Measurements from ENCODE around the gene ADGRD2.

Gene ADGRD2

GRCh38 chr9:124454296-124454695, 4.0 kb downstream of the ADGRD2 start:
- DNase-seq (ENCODE audit: low read depth, low spot score): no peak
- H3K4me3 ChIP-seq (ENCODE audit: low read length): no peak overlapping the region

GRCh38 chr9:124454791-124455443, 4.7 kb downstream of the ADGRD2 start:
- no peak overlapping the region for H3K4me3 ChIP-seq (ENCODE audit: low read length)
- no peak for DNase-seq (ENCODE audit: low read depth, low spot score)

GRCh38 chr9:124455820-124456219, 5.6 kb downstream of the ADGRD2 start:
- DNase-seq (ENCODE audit: low read depth, low spot score): no peak
- H3K4me3 ChIP-seq (ENCODE audit: low read length): no peak overlapping the region

GRCh38 chr9:124456341-124457078, 6.3 kb downstream of the ADGRD2 start:
- DNase-seq (ENCODE audit: low read depth, low spot score): no peak
- no peak overlapping the region for H3K4me3 ChIP-seq (ENCODE audit: low read length)

GRCh38 chr9:124457079-124457886, 7.0 kb downstream of the ADGRD2 start:
- DNase-seq (ENCODE audit: low read depth, low spot score): no peak
- H3K4me3 ChIP-seq (ENCODE audit: low read length): no peak overlapping the region

GRCh38 chr9:124457887-124458431, 7.7 kb downstream of the ADGRD2 start:
- no peak for DNase-seq (ENCODE audit: low read depth, low spot score)
- H3K4me3 ChIP-seq (ENCODE audit: low read length): no peak overlapping the region

- DNase-seq (ENCODE audit: low read depth, low spot score): no peak
- H3K4me3 ChIP-seq (ENCODE audit: low read length): no peak overlapping the region
Observed at GRCh38 chr9:124458441-124458840, 8.2 kb downstream of the ADGRD2 start.

GRCh38 chr9:124462739-124463138, 12.5 kb downstream of the ADGRD2 start:
- no peak overlapping the region for H3K4me3 ChIP-seq (ENCODE audit: low read length)
- DNase-seq (ENCODE audit: low read depth, low spot score): no peak

GRCh38 chr9:124465736-124466135, 15.5 kb downstream of the ADGRD2 start:
- DNase-seq (ENCODE audit: low read depth, low spot score): no peak
- no peak overlapping the region for H3K4me3 ChIP-seq (ENCODE audit: low read length)

GRCh38 chr9:124467410-124468060, 17.3 kb downstream of the ADGRD2 start:
- no peak for DNase-seq (ENCODE audit: low read depth, low spot score)
- H3K4me3 ChIP-seq (ENCODE audit: low read length): no peak overlapping the region

- no peak for DNase-seq (ENCODE audit: low read depth, low spot score)
- no peak overlapping the region for H3K4me3 ChIP-seq (ENCODE audit: low read length)
Observed at GRCh38 chr9:124468061-124468740, 17.9 kb downstream of the ADGRD2 start.

GRCh38 chr9:124469011-124469832, 19.0 kb downstream of the ADGRD2 start:
- DNase-seq (ENCODE audit: low read depth, low spot score): no peak
- no peak overlapping the region for H3K4me3 ChIP-seq (ENCODE audit: low read length)

GRCh38 chr9:124470306-124470705, 20.1 kb downstream of the ADGRD2 start:
- no peak for DNase-seq (ENCODE audit: low read depth, low spot score)
- H3K4me3 ChIP-seq (ENCODE audit: low read length): no peak overlapping the region

- no peak overlapping the region for H3K4me3 ChIP-seq (ENCODE audit: low read length)
- DNase-seq (ENCODE audit: low read depth, low spot score): no peak
Observed at GRCh38 chr9:124470726-124471125, 20.5 kb downstream of the ADGRD2 start.

GRCh38 chr9:124471761-124472160, 21.5 kb downstream of the ADGRD2 start:
- H3K4me3 ChIP-seq (ENCODE audit: low read length): no peak overlapping the region
- DNase-seq (ENCODE audit: low read depth, low spot score): no peak

GRCh38 chr9:124472770-124473169, 22.5 kb downstream of the ADGRD2 start:
- DNase-seq (ENCODE audit: low read depth, low spot score): no peak
- H3K4me3 ChIP-seq (ENCODE audit: low read length): no peak overlapping the region

GRCh38 chr9:124473310-124473709, 23.1 kb downstream of the ADGRD2 start:
- DNase-seq (ENCODE audit: low read depth, low spot score): no peak
- H3K4me3 ChIP-seq (ENCODE audit: low read length): no peak overlapping the region

- H3K4me3 ChIP-seq (ENCODE audit: low read length): no peak overlapping the region
Observed at GRCh38 chr9:124474151-124474550, 23.9 kb downstream of the ADGRD2 start.

More at GRCh38 chr9:124474151-124474550, 23.9 kb downstream of the ADGRD2 start:
- no peak for DNase-seq (ENCODE audit: low read depth, low spot score)
